Urothelium cell line (cell line): ENCODE data around the gene GAL3ST1.
"Not testable (repeated sequence)": the region's sequence is repeated elsewhere in the genome, so short reads cannot be mapped to it uniquely, and the experiment has no call there.

ENCODE experiments used
- DNase-seq: peaks from one replicate; pipeline ENCODE4 v3.0.0; 2011; ENCODE audit warnings: low spot score, mixed read lengths
- FAIRE-seq: peaks from 2 replicates; lab custom pipeline; 2011; peaks lifted over from hg19 to GRCh38; lab: Jason Lieb, UNC

The GAL3ST1 gene

DNA sequence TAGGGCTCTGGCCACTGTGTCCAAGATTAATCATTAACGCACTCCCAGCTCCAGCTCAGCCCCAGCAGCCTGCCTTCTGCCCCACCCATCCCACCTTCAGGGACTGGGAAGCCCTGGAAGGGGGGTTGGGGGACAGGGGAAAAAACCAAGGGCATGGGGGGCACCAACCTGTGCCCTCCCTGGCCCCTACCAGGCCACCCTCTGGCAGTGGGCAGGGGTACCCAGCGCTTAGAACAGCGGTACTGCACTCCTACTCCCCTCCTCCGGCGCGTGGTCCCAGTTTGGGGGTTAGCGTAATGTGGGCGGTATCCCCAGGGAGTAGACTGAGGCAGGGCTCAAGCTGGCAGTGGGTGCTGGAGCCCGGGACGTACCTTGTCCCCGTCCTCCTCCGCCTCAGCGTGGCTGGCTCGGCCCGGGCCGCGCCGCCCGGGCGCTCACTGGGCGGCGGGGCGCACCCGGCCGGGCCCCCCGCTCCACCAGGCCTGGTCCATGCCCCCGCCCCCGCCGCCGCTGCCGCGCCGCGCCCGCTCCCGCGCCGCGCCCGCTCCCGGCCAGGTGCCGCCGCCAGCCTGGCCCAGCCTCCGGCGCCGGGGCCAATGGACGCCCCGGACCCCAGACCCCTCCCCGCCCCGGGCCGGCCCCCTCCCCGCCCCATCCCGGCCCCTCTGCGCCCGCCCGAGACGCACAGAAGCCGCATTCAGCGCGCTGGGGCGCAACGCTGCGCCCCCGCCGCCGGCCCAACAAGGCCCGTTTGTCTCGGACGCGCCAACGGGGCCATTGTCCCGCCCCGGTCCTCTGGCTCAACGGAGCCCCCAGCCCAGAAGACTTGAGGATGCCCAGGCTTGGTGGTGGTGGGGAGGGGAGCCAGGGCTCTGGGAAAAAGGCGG, at the start of gene GAL3ST1:
TSS of gene GAL3ST1 (minus strand) at position 571 of the 887 bp plus-strand sequence. CDS start 17,273 bp downstream, outside the sequence.
- no peak for DNase-seq
- no peak for FAIRE-seq

GRCh38 chr22:30619909-30620308, 45.4 kb upstream of the GAL3ST1 start:
- DNase-seq, FAIRE-seq: not testable (repeated sequence)

DNA sequence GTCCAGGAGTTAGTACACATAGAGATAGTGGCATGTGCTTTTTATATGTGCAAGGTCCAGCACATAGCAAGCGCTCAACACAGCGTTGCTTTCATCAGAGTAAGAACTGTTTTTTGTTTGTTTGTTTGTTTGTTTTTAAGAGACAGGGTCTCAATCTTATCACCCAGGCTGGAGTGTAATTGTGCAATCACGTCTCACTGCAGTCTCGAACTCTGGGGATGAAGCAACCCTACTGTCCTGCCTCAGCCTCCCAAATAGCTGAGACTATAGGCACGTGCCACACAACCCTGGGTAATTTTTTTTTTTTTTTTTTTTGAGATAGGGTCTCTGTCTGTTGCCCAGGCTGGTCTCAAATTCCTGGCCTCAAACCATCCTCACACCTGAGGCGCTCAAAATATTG, 43.4 kb upstream of the GAL3ST1 start:
- peak; percentile 44 for FAIRE-seq
- no peak for DNase-seq

GRCh38 chr22:30615543-30615954, 41.1 kb upstream of the GAL3ST1 start:
- DNase-seq (peak; percentile 2), FAIRE-seq (peak; percentile 68)

GRCh38 chr22:30614879-30615278, 40.4 kb upstream of the GAL3ST1 start:
- DNase-seq (no peak), FAIRE-seq (no peak)

DNA sequence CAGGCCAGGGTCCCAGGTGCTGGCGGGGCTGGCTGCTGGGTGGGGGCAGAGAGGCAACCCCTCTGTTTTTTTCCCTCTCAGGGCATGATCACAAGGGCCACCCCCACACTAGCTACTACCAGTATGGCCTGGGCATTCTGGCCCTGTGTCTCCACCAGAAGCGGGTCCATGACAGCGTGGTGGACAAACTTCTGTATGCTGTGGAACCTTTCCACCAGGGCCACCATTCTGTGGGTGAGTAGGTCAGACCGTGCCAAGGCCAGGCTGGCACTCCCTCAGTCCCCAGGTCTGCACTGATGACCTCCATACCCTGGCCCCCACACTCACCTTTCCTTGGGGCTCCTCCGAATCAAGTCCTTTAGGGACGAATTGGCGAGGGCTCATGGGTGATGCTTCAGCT, 39.8 kb upstream of the GAL3ST1 start:
- FAIRE-seq (no peak), DNase-seq (no peak)

- FAIRE-seq (no peak), DNase-seq (no peak)
Measured at GRCh38 chr22:30612789-30613188, 38.3 kb upstream of the GAL3ST1 start.

GRCh38 chr22:30611197-30611596, 36.7 kb upstream of the GAL3ST1 start:
- DNase-seq (no peak), FAIRE-seq (no peak)

DNA sequence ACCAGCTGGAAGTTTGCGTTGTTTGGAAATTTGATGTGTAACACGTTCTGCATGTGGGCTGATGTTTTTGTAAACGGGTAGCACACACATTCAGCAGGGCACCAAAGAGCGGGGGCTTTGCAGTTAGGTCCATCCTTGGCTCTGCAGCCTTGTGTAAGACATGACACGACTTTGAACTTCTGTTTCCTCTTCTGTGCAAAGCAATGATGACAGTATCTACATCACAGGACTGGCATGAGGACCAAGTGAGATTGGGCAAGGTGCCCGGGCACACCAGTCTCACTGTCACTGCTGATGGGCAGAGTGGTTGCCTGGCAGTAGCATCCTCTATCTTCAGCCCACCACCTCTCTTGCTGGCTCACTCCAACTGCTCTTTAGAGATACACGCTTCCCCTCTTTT, 35.8 kb upstream of the GAL3ST1 start:
- DNase-seq (no peak), FAIRE-seq (peak; percentile 61)

DNA sequence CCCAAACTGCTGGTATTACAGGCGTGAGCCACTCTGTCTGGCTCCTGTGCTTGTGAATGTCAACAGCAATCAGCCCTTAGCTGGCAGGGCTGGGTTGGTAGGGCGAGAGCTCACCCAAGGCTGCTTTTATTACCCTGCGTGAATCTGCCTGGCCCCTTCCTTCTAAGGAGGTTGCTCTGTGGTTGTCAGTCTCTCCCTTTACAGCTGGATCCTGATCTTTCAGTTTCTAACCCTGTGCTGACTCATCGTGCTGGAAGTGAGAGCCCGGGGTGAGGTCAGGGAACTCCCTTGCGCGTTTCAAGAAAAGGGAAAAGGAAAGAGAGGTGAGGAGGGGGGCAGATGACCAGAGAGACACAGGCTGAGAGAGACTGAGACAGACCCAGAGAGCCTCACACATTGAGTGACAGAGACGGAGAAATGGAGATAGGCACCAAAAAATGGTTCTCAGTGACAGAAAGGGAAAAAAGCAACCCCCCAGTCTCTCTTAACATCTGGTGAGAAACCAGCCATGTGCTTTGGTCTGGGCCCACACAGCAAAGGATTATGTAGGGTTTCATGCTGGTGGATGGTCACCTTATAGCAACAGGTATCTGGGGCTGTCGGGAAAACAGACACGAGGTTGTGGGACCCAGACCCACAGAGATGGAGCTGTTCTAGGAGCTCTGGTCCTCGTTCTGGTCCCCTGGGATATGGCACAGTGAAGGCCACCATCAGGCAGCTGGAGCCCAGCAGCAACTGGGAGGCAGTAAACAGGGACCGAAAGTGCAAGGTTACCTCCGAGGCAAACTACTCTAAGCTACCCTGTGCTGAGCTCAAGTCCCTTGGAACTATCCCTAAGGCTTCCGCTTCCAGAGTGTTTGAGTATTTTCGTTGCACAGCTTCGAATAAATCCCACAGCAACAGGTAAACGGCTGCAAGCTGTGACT, 35.1 kb upstream of the GAL3ST1 start:
- FAIRE-seq (peak; percentile 78), DNase-seq (peak; percentile 91)

GRCh38 chr22:30607939-30608338, 33.5 kb upstream of the GAL3ST1 start:
- FAIRE-seq: no peak
- DNase-seq: no peak

DNA sequence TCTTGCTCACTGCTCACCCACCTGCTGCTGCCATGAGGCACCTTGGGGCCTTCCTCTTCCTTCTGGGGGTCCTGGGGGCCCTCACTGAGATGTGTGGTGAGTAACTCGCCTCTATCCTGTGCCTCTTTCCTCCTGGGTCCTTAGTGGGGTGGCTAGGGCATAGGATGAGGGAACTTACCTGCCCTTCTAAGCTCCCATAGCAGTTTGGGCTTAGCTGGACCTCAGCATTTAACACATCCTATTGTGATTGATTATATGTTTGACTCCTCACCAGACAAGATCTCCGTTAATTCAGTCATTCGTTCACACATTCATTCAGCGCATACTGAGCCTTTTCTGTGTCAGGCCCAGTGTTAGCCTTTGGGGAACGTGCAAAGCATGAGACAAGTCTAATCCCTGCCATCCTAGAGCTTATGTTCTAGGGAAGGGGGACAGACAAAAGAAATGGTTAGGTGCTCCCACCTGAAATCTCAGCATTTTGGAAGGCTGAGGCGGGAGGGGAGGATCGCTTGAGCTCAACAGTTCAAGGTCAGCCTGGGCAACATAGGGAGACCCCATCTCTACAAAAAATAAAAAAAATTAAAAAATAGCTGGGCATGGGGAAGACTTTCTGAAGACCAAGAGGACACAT, 33.0 kb upstream of the GAL3ST1 start:
- FAIRE-seq (no peak), DNase-seq (no peak)

DNA sequence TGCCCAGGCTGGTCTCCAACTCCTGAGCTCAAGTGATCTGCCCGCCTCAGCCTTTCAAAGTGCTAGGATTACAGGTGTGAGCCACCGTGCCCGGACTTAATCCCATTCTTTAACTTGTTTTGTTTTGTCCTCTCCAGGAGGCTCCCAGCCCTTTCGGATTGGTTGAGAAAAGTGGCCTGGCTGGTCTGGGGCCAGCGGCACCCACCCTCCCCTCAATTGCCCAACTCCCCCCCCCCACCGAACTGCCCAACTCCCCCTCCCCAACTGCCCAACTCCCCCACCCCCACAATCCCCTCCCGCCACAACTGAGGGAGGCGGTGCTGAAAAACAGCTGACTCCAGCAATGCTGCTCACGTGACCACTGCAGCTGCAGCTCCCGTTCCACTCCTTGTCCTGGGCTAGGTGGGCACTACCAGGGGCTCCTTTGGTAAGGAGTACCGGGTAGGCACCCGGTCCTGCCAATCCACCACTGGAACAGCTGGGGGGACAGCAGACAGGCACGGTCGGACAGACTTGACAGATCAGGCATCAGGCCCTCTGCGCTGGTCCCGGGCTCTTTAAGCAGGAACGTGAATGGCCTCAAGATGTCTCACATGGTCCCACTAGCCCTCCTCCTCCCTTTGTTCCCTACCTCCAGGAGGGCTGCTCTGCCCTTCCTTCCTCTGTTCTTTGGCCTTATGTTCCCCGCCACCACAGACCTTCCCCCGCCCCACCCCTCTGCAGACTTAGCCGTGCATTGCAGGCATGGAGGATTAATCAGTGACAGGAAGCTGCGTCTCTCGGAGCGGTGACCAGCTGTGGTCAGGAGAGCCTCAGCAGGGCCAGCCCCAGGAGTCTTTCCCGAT, 32.2 kb upstream of the GAL3ST1 start, which contains the start of gene TCN2:
TSS of gene TCN2 (plus strand) at position 720 of the 845 bp plus-strand sequence. CDS start 158 bp downstream, outside the sequence.
- FAIRE-seq: peak; percentile 63
- peak; percentile 65 for DNase-seq

DNA sequence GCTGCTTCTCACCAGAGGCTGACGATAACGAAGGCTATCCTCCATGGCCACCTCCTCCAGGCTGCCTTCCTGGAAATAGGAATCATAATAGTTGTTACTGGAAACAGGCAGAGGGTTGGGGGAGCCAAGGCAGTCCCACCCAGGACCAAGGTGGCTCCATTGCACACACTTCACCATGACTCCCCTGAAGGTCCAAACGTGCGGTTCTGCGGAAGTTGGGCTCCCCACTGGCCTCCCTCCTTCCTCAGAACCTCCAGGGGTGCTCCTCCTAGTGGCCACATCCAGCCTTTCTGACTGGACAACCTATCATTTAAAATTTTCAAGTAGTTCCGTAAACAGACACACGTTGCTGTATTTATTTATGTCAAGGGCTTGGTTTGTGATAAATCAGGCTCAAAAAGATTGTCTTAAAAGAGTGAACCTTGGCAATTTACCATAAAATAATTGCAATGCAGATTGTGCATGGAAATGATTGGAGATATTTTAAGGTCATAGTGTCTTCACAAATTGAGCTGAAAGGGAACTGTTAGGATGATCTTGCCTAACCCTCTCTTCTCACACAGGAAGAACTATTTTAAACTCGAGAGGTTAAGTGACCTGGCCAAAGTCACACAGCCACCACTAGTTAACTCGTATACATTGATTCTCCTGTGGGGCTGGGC, 31.1 kb upstream of the GAL3ST1 start:
- FAIRE-seq: no peak
- DNase-seq: peak; percentile 67

DNA sequence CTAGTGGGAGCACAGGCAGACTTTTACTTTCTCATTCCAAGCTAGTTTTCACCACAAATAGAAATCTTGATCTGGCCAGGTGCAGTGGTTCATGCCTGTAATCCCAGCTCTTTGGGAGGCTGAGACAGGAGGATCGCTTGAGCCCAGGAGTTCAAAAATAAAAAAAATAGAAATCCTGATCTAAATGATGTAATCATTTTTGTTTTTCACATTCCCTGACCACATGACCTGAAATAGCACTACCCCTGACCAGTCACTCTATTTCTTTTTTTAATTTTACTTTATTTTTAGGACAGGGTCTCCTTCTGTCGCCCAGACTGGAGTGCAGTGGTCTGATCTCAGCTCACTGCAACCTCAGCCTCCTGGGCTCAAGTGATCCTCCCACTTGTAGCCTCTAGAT, 30.3 kb upstream of the GAL3ST1 start:
- FAIRE-seq (no peak), DNase-seq (no peak)

GRCh38 chr22:30603801-30604200, 29.3 kb upstream of the GAL3ST1 start:
- FAIRE-seq (no peak), DNase-seq (no peak)

DNA sequence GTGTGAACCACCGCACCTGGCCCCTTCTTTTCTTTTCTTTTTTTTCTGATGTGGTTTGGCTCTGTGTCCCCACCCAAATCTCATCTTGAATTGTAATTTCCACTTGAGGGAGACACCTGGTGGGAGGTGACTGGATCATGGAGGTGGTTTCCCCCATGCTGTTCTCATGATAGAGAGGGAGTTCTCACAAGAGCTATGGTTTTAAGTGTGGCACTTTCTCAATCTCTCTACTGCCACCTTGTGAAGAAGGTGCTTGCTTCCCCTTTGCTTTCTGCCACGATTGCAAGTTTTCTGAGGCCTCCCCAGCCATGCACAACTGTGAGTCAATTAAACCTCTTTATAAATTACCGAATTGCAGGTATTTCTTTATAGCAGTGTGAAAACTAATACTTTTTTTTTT, 27.6 kb upstream of the GAL3ST1 start:
- DNase-seq (no peak), FAIRE-seq (no peak)

- DNase-seq: no peak
- no peak for FAIRE-seq
Measured at GRCh38 chr22:30601464-30601863, 27.0 kb upstream of the GAL3ST1 start.

- DNase-seq (no peak), FAIRE-seq (no peak)
Measured at GRCh38 chr22:30600921-30601320, 26.5 kb upstream of the GAL3ST1 start.
